GM19023 (cell line): ENCODE results near the gene DBH.

Experiments used
- ATAC-seq: cut with Tn5 transposase; IDR thresholded peaks from one replicate; pipeline ENCODE4 v1.9.1; 2021; ENCODE audit warnings: mild to moderate bottlenecking, moderate library complexity; ENCODE audit not compliant: unreplicated experiment

DBH gene

GRCh38 chr9:133604214-133604613 is 31.9 kb upstream of the DBH start:
- no peak for ATAC-seq

GRCh38 chr9:133604856-133605255 is 31.3 kb upstream of the DBH start:
- no peak for ATAC-seq

- ATAC-seq, result no peak
Measured at GRCh38 chr9:133605446-133605845, 30.7 kb upstream of the DBH start.

- ATAC-seq, result no peak
Measured at GRCh38 chr9:133605856-133606707, 30.1 kb upstream of the DBH start.

- ATAC-seq, result no peak
Measured at GRCh38 chr9:133606708-133607025, 29.5 kb upstream of the DBH start.

- no peak for ATAC-seq
Measured at GRCh38 chr9:133607381-133607780, 28.8 kb upstream of the DBH start.

- no peak for ATAC-seq
Measured at GRCh38 chr9:133607976-133608375, 28.2 kb upstream of the DBH start.

- ATAC-seq, result no peak
Measured at GRCh38 chr9:133608382-133608781, 27.8 kb upstream of the DBH start.

GRCh38 chr9:133608889-133609288 is 27.3 kb upstream of the DBH start:
- no peak for ATAC-seq

- no peak for ATAC-seq
Measured at GRCh38 chr9:133609311-133610098, 26.7 kb upstream of the DBH start, which contains the start of gene FAM163B. FAM163B (minus strand) TSS chr9:133609389; CDS start chr9:133580223, 29,166 bp downstream.

- ATAC-seq, result no peak
Measured at GRCh38 chr9:133610845-133611244, 25.3 kb upstream of the DBH start.

- ATAC-seq, result no peak
Measured at GRCh38 chr9:133612051-133612450, 24.1 kb upstream of the DBH start.

GRCh38 chr9:133612816-133613215 is 23.3 kb upstream of the DBH start:
- no peak for ATAC-seq

- ATAC-seq, result no peak
Measured at GRCh38 chr9:133613432-133613831, 22.7 kb upstream of the DBH start.

- no peak for ATAC-seq
Measured at GRCh38 chr9:133614056-133614455, 22.1 kb upstream of the DBH start.

GRCh38 chr9:133614678-133615077 is 21.5 kb upstream of the DBH start:
- ATAC-seq, result no peak

GRCh38 chr9:133615186-133615585 is 21.0 kb upstream of the DBH start:
- no peak for ATAC-seq

- ATAC-seq, result no peak
Measured at GRCh38 chr9:133615606-133616188, 20.5 kb upstream of the DBH start.

GRCh38 chr9:133616643-133617405 is 19.3 kb upstream of the DBH start:
- ATAC-seq, result no peak

- no peak for ATAC-seq
Measured at GRCh38 chr9:133618726-133619125, 17.4 kb upstream of the DBH start.

- ATAC-seq, result no peak
Measured at GRCh38 chr9:133619791-133620190, 16.4 kb upstream of the DBH start.
